BLaER1 treated with 17β-estradiol and CSF1 and Interleukin-3, amounts not matched to agents 10 nM and 100 nM (cell line): Measurements from ENCODE around the gene TMTC1.

Experiments
- H3K27ac ChIP-seq, 11 experiments: shearing (Covaris generic); formaldehyde crosslinking; 2 replicates each; pipeline ENCODE4 v1.8.1; 2022
- H3K27me3 ChIP-seq, 11 experiments: shearing (Covaris generic); formaldehyde crosslinking; 2 replicates each; pipeline ENCODE4 v1.8.1; 2022
- H3K36me3 ChIP-seq, 11 experiments: shearing (Covaris generic); formaldehyde crosslinking; 2 replicates each; pipeline ENCODE4 v1.8.1; 2022
- H3K4me1 ChIP-seq, 10 experiments: shearing (Covaris generic); formaldehyde crosslinking; 2 replicates each; pipeline ENCODE4 v1.8.1; 2022
- H3K4me2 ChIP-seq, 11 experiments: shearing (Covaris generic); formaldehyde crosslinking; 2 replicates each; pipeline ENCODE4 v1.8.1; 2022
- H3K4me3 ChIP-seq, 10 experiments: shearing (Covaris generic); formaldehyde crosslinking; 2 replicates each; pipeline ENCODE4 v1.8.1; 2022
- H3K9ac ChIP-seq, 11 experiments: shearing (Covaris generic); formaldehyde crosslinking; 2 replicates each; pipeline ENCODE4 v1.8.1; 2022
- H3K9me3 ChIP-seq, 11 experiments: shearing (Covaris generic); formaldehyde crosslinking; replicated peaks in 1 of 11; 2 replicates each; pipeline ENCODE4 v1.8.1; 2022
- H4K20me1 ChIP-seq, 11 experiments: shearing (Covaris generic); formaldehyde crosslinking; 2 replicates each; pipeline ENCODE4 v1.8.1; 2022
- Cebpa-rat ChIP-seq, 11 experiments: shearing (Covaris generic); IDR thresholded peaks; 2 replicates each; pipeline ENCODE4 v1.8.1; 2022

Gene TMTC1

GRCh38 chr12:29728030-29728429 lies 55.7 kb downstream of the TMTC1 start:
- no peak for TF ChIP-seq Cebpa-rat (IDR thresholded peaks at IDR 0.05)
- no peak overlapping the region for H3K9ac ChIP-seq
- no peak overlapping the region for H3K4me3 ChIP-seq

GRCh38 chr12:29726741-29727348 lies 56.9 kb downstream of the TMTC1 start:
- Histone ChIP-seq H3K9ac (no peak overlapping the region), H4K20me1 (no peaks in the 10 kb centered on the region), H3K4me3 (no peak overlapping the region), H3K36me3 (no peaks in the 10 kb centered on the region), H3K27me3 (no peaks in the 10 kb centered on the region), H3K27ac (peak overlapping the region in 3 of 11 experiments; percentile 21 to 32 (median 28); a peak in 3 of 22 replicates), H3K4me1 (peaks cover 12 to 33% (median 23%) of the 10 kb centered on the region in 10 experiments), H3K9me3 (no peaks in the 10 kb centered on the region), H3K4me2 (peak overlapping the region in 8 of 11 experiments; percentile 52 to 81 (median 75); a peak in 11 of 22 replicates)
- TF ChIP-seq Cebpa-rat (IDR thresholded peaks at IDR 0.05), result no peak

More at GRCh38 chr12:29728030-29728429, 55.7 kb downstream of the TMTC1 start:
- H3K4me1 ChIP-seq, result peaks cover 20 to 44% (median 30%) of the 10 kb centered on the region in 10 experiments
- H3K27me3 ChIP-seq, result no peaks in the 10 kb centered on the region
- H3K27ac ChIP-seq, result no peak overlapping the region
- no peaks in the 10 kb centered on the region for H3K9me3 ChIP-seq
- H3K4me2 ChIP-seq, result peak overlapping the region in 4 of 11 experiments; percentile 6 to 35 (median 24); a peak in 5 of 22 replicates
- H3K36me3 ChIP-seq, result no peaks in the 10 kb centered on the region
- no peaks in the 10 kb centered on the region for H4K20me1 ChIP-seq

- Histone ChIP-seq H3K27ac (peak overlapping the region in 6 of 11 experiments; percentile 21 to 55 (median 34); a peak in 7 of 22 replicates), H3K4me1 (peaks cover 12 to 29% (median 23%) of the 10 kb centered on the region in 10 experiments), H3K9me3 (no peaks in the 10 kb centered on the region), H3K4me3 (no peak overlapping the region), H3K36me3 (no peaks in the 10 kb centered on the region), H3K9ac (peak overlapping the region in 2 of 11 experiments; percentile 8 to 24; a peak in 2 of 22 replicates), H3K27me3 (no peaks in the 10 kb centered on the region), H4K20me1 (no peaks in the 10 kb centered on the region), H3K4me2 (peak overlapping the region; percentile 14 to 81 (median 73); a peak in 20 of 22 replicates)
- TF ChIP-seq Cebpa-rat (IDR thresholded peaks at IDR 0.05), result no peak
Measured at GRCh38 chr12:29726321-29726692, 57.4 kb downstream of the TMTC1 start.

GRCh38 chr12:29725587-29726320 lies 58.0 kb downstream of the TMTC1 start:
- Histone ChIP-seq H3K27ac (peak overlapping the region in 8 of 11 experiments; percentile 21 to 55 (median 42); a peak in 14 of 22 replicates), H3K4me2 (peak overlapping the region; percentile 14 to 81 (median 73); a peak in 20 of 22 replicates)

GRCh38 chr12:29722164-29722563 lies 61.6 kb downstream of the TMTC1 start:
- H3K4me3 ChIP-seq, result no peak overlapping the region
- H4K20me1 ChIP-seq, result no peaks in the 10 kb centered on the region
- H3K4me1 ChIP-seq, result peaks cover 19 to 33% (median 28%) of the 10 kb centered on the region in 10 experiments
- H3K27ac ChIP-seq, result no peak overlapping the region
- no peak for TF ChIP-seq Cebpa-rat (IDR thresholded peaks at IDR 0.05)
- no peaks in the 10 kb centered on the region for H3K27me3 ChIP-seq
- no peak overlapping the region for H3K4me2 ChIP-seq
- H3K36me3 ChIP-seq, result no peaks in the 10 kb centered on the region
- no peak overlapping the region for H3K9ac ChIP-seq
- H3K9me3 ChIP-seq, result no peaks in the 10 kb centered on the region

More at GRCh38 chr12:29725587-29726320, 58.0 kb downstream of the TMTC1 start:
- Histone ChIP-seq H3K36me3 (no peaks in the 10 kb centered on the region), H3K27me3 (no peaks in the 10 kb centered on the region), H3K4me1 (peaks cover 12 to 29% (median 23%) of the 10 kb centered on the region in 10 experiments), H3K9ac (peak overlapping the region in 8 of 11 experiments; percentile 7 to 56 (median 22); a peak in 7 of 22 replicates), H3K9me3 (no peaks in the 10 kb centered on the region), H3K4me3 (no peak overlapping the region), H4K20me1 (no peaks in the 10 kb centered on the region)
- TF ChIP-seq Cebpa-rat (IDR thresholded peaks at IDR 0.05), result no peak

- Histone ChIP-seq H3K27ac (no peak overlapping the region), H3K27me3 (no peaks in the 10 kb centered on the region), H3K4me2 (no peak overlapping the region), H3K4me3 (no peak overlapping the region), H3K9ac (no peak overlapping the region), H3K4me1 (peaks cover 6 to 16% (median 9%) of the 10 kb centered on the region in 10 experiments; a peak in 18 of 20 replicates), H3K36me3 (no peaks in the 10 kb centered on the region), H4K20me1 (no peaks in the 10 kb centered on the region), H3K9me3 (no peaks in the 10 kb centered on the region)
- TF ChIP-seq Cebpa-rat (IDR thresholded peaks at IDR 0.05), result no peak
Measured at GRCh38 chr12:29719381-29719780, 64.4 kb downstream of the TMTC1 start.

- H3K9me3 ChIP-seq, result no peaks in the 10 kb centered on the region
- H3K27ac ChIP-seq, result no peak overlapping the region
- no peaks in the 10 kb centered on the region for H3K27me3 ChIP-seq
- peak overlapping the region in 9 of 11 experiments; percentile 5 to 49 (median 22); a peak in 9 of 22 replicates for H3K4me2 ChIP-seq
- no peaks in the 10 kb centered on the region for H4K20me1 ChIP-seq
- no peak for TF ChIP-seq Cebpa-rat (IDR thresholded peaks at IDR 0.05)
- H3K36me3 ChIP-seq, result no peaks in the 10 kb centered on the region
- no peak overlapping the region for H3K9ac ChIP-seq
- H3K4me3 ChIP-seq, result no peak overlapping the region
- peaks cover 6 to 16% (median 11%) of the 10 kb centered on the region in 10 experiments; a peak in 19 of 20 replicates for H3K4me1 ChIP-seq
Measured at GRCh38 chr12:29717540-29718100, 66.1 kb downstream of the TMTC1 start.

DNA sequence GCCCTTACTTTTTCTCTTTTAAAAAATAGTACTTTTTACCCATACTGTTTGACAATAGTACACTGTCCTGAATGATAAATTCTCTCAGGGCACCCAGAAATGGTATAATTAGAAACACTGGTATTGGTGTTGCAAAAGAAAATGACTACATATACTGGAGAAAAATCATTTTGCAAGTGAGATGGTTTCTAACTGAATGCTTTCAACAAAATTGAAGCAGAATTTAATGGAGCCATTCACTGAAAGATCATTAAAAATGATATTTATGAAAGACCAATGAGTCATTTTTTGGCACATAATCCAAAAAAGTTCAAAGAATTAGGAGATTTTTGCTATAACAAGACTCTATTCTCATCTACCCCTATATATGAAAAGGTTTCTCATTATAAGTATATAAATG lies 68.8 kb downstream of the TMTC1 start:
- H3K27ac ChIP-seq, result no peak overlapping the region
- no peaks in the 10 kb centered on the region for H3K9me3 ChIP-seq
- no peak overlapping the region for H3K4me3 ChIP-seq
- no peak for TF ChIP-seq Cebpa-rat (IDR thresholded peaks at IDR 0.05)
- no peaks in the 10 kb centered on the region for H3K36me3 ChIP-seq
- H3K27me3 ChIP-seq, result no peaks in the 10 kb centered on the region
- H3K4me2 ChIP-seq, result no peak overlapping the region
- H3K4me1 ChIP-seq, result peaks cover 6 to 16% (median 11%) of the 10 kb centered on the region in 10 experiments; a peak in 19 of 20 replicates
- no peak overlapping the region for H3K9ac ChIP-seq
- H4K20me1 ChIP-seq, result no peaks in the 10 kb centered on the region

- TF ChIP-seq Cebpa-rat (IDR thresholded peaks at IDR 0.05), result no peak
- Histone ChIP-seq H3K4me2 (no peak overlapping the region), H3K9ac (no peak overlapping the region), H3K27ac (no peak overlapping the region), H3K27me3 (no peaks in the 10 kb centered on the region), H3K4me3 (no peak overlapping the region), H4K20me1 (no peaks in the 10 kb centered on the region), H3K4me1 (peaks cover 6 to 15% (median 10%) of the 10 kb centered on the region in 10 experiments; a peak in 19 of 20 replicates), H3K36me3 (no peaks in the 10 kb centered on the region), H3K9me3 (no peaks in the 10 kb centered on the region)
Measured at GRCh38 chr12:29713729-29714128, 70.0 kb downstream of the TMTC1 start.
